ENCODE results near the gene GABPB1.

Gene GABPB1

DNA sequence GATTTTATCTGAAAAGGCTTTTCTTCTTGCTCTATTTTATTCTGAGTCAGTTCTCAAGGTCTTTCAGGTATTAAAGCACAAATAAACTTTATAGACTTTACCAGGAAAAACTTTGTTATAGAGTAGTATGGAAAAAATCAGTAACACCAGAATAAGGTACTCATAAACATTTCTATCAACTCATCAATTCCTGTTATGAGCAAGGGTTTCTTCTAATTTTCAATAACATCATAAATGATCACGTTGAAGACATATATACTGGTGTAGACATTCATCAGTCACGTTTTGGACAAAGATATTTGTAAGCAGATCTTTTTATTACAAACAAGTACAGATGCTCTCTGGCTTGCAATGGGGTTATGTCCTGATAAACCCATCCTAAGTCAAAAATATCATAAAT, 79.9 kb downstream of the GABPB1 start:
- DNase-seq = no peak

DNA sequence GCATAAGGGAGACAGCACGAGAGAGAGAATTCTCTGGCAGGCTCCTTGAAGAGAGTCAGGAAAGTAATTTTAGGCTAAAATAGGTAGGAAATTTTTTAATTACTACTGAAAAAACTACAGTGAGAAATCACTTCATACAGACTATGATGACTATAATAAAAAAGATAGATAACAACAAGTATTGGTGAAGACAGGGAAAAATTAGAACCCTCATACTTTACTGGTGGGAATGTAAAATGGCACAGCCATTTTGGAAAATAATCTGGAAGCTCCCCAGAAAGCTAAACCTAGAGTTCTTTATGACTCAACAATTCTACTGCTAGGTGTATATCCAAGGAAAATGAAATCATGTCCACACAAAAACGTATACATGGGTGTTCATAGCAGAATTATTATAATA, 87.4 kb downstream of the GABPB1 start:
- DNase-seq = no peak

DNA sequence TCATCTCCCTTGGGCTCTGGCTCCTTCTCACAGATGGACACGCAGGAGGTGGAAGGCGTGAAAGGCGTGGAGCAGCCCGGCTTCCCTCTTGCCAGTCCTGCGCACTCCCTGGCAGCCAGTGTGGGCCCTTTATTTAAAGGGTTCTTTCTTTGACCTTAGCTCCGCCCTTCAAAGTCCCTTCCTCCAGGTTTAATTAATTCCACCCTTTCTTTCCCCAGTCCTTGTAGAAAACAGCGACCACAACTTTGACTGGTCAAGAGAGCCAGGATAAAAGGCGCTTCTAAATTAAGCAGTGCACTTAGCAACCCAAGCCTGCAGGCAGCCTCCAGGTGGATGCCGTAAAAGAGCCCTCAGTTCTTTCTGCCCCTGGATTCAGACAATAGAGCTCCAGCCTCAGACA, 89.4 kb downstream of the GABPB1 start, which contains the start of gene HDC:
Gene HDC, minus strand, starts transcription at position 107 of the 400 bp plus-strand sequence. Its CDS starts 103 bp downstream, at position 4.
- DNase-seq = no peak

DNA sequence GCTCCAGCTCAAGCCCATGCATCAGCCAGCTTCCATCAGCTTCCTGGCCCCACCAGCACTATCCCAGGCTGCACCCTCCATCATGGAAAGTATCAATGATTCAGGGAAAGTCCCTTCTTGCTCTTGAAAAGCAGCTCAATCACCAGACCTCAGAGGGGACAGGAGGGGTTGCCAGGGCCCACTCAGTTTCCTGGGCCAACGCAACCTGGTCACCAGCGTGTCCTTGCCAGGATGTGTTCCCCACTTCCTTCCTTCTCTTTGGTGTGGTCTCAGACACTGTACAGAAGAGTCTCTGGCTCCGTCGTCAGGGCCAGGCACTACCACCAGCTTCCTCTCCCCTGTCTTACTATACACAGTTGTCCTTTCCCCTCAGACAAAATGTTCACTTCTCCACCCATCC, 92.5 kb downstream of the GABPB1 start:
- DNase-seq = no peak

DNA sequence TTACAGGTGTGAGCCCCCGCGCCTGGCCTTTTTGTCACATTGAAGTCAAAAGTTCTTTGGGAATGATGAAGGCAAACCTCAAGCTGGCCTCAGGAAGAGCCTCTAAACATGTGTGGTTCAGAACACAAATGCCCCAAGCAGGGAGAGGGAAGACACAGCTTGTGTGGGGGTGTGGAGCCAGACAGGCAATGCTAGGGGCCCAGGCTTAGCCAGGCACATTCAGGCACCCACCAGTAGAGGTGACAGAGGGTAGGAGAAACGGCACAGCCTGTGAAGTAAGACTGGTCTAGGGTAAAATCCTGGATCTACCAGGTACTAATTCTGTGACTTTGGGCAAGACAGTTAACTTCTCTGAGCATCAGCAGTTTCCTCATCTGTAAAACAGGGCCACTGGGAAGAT, 93.0 kb downstream of the GABPB1 start:
- DNase-seq = no peak

DNA sequence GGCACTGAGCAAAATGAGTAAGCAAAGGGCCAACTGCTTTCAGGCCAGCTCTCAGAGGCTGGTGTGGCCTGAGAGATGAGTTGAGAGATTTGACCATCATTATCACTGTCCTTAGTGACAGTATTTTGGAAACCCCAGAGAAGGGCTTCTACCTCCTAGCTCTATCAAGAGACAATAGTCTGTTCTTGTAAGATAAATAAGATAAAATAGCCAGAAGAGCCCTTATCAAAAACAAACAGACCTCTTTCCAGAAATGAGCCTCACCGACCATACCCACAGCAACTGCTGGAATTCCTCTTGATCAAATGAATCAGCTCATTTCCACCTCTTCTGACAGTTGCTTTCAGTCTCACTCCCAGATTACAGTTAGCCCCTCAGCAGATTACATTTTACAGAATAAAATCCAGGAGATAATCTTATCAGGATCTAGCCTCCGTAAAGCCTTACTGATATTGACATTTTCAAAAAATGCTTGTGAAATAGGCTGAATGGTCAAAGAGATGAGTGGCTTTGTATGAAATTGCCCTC, 94.0 kb downstream of the GABPB1 start:
- DNase-seq = no peak

DNA sequence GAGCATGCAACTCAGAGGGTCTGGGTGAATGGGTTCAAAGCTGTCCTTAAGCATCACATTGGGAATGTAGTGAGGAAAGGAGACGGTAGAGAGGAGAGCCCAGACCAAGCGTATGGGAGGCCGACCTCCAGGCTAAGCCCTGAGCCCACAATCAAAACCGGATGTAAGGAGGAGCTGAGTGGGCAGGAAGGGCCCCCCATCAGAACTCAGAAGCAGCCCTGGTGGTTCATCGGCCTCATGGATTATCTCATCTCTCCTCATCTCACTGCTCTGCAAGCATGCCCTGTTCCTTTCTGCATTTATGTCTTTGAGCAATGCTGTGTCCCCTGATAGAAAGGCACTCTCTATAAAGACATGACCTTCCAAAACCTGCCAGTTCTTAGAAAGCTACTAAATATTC, 95.7 kb downstream of the GABPB1 start:
- DNase-seq = no peak

DNA sequence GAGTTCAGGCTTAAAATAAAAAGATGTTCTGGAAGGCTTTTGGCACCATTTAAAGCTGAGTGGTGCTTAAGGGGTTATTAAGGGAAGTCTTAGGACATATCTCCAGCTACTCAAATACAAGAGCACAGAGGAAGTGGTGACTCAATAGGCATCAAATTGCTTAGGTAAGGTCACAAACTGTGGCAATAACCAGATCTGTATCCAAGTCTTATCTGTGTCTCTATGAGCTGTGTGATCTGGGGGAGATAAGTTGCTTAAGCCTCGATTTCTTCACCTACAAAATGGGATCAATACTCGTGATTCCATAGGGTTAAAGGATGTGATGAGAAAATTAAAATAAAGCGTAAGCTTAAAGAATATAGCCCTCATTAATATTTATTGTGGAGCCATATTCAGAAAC, 97.1 kb downstream of the GABPB1 start:
- DNase-seq = no peak

DNA sequence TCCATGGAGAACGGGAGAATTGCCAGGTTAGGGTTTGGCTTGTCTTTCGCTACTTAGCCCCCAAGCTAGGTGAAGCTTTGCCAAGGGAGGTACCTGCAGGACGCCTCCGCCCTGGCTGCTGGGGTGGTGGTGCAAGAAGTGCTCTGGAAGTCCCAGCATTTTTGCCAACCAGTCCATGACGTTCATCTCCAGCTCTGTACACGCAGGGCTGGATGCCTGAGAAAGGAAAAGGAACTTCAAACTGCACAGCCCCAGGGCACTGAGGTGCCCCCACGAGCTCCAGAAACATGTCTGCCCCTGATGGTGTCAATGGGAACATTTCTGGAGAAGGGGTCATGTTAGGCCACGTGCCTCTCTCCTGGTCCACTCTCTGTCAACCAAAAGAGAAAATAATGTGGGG, 97.7 kb downstream of the GABPB1 start:
- DNase-seq = no peak

DNA sequence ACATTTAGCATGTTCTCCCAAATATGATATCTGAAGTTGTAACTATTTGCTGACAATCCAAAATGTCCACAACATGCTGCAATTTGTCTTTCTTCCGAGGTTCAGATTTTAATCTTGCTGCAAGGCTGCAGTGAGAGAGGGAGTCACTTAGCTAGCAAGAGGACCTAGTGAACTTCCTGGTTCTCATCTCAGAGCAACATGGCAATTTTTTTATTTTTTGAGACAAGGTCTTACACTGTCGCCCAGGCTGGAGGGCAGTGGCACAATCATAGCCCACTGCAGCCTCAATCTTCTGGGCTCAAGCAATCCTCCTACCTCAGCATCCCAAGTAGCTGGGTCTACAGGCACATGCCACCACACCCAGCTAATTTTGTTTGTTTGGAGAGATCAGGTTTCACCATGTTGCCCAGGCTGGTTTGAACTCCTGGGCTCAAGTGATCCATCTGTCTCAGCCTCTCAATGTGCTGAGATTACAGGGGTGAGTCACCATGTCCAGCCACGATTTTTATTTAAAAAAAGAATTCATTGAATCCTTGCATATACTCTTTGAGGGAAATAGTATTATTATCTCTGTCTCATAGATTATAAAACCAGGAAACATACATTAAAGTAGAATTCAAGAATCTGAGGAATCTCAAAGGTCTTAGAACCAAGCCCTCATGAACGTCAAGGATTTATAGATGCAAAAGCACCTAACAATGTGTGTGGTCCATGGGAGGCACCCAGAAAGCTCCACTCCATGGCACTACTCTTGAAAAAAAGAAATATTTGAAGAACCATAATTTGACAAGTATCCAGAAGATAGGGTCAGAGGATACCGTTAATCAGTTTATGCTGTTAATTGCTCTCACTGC, 98.6 kb downstream of the GABPB1 start:
- no peak for DNase-seq

DNA sequence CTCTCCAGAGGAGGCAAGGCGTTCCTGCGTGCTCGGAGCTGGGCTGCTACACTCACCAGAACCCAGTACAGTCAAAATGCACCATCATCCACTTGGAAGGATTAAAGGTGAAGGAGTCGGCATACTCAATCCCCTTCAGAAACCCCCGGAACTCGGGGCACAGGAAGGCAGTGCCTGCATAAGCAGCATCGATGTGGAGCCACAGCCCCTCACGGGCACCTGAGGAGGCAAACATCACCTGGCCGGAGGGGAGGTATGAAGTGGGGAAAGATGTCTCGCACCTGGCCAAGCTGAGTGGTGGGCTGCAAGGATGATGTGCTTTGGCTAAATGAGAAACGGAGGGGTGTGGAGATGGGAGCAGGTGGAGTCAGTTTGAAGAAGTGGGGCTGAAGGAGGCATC, 102.4 kb downstream of the GABPB1 start:
- DNase-seq = no peak

DNA sequence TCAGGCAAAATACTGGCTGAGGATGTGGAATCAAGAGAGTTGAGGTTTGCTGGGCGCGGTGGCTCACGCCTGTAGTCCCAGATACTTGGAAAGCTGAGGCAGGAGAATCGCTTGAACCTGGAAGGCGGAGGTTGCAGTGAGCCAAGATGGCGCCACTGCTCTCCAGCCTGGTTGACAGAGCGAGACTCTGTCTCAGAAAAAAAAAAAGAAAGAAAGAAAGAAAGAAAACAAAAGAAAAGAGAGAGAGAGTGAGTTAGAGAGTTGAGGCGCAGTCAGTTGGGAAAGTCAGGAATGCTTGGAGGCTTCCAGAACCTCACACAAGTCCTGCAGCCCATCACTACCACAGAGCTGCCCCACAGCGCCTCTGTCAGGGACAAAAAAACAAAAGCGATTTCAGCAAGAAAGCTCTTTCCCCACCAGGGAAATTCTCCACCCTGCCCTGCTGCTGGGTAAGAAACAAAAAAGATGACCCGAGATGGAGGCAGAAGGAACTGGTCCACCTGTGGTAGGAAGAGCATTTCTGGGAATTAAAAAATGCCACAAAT, 103.3 kb downstream of the GABPB1 start:
- DNase-seq = no peak

DNA sequence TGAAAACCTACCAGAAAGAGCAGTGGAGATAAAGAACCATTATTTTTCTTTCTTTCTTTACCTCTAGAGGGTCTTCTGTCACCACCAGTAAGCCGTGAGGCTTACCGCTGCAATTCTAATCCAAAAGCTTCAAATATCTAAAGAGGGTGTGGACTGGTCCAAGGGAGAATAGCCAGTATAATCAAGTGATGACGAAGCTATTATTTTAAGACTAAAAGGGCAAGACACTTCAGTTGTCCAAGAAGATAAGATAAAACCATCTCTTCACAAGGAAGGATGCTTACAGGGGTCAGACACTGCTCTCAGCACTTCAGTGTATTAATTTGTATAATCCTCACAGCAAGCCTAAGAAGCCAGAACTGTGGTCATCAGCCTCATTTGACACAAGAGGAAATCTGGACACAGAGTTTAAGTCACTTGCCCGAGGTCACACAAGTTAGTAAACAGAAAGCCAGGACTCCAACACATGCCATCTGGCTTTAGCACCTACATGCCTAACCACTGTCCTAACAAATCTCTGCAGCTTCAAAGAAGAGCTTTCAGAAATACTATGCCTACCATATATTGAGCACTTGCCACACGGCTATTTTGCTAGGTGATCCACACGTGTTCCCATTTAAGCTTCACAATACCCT, 104.1 kb downstream of the GABPB1 start:
- no peak for DNase-seq

DNA sequence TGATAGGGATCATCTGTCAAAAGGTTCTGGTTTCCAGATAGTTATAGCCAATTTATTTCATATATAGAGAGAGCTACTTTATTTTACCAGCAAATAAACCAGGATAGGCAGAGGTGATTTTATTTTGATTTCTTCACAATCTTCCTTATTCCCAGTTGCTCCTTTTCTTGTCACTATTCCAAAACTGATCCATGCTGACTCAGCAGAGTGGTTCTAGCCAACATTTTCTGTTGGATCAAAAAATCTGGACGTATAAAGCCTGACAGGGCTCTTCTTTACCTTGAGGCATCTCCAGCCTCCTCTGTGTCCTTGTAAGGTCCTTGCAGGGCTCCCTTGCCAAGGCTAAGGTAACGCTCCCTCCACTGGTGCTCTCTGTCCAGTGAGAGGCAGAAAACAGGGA, 105.3 kb downstream of the GABPB1 start:
- no peak for DNase-seq

DNA sequence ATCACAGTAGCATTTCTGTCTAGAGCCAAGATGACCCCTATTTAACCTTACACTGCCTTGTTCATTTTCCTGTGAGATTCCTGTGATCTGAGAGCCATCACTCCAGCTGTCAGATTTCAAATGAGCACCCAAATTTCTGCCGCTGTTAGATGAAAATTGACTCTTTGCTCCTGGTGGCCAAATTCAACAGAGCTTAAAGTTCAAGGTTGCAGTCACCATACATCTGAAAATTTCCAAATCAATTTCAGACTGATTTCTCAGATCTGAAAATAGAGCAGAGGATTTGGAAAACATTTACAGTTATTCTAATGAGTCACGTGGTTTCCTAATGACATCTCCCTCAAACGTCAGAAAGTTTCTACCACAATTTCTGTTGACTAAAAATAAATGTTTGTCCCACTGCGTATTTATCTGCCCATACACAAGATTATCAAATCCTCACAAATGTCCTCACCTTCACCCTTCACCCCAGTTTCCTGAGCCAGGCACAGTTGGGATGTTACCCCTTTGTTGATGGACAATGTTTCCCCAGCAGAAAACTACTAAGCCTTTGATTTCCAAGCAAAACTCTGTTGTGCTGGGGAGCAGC, 105.9 kb downstream of the GABPB1 start:
- DNase-seq = no peak

DNA sequence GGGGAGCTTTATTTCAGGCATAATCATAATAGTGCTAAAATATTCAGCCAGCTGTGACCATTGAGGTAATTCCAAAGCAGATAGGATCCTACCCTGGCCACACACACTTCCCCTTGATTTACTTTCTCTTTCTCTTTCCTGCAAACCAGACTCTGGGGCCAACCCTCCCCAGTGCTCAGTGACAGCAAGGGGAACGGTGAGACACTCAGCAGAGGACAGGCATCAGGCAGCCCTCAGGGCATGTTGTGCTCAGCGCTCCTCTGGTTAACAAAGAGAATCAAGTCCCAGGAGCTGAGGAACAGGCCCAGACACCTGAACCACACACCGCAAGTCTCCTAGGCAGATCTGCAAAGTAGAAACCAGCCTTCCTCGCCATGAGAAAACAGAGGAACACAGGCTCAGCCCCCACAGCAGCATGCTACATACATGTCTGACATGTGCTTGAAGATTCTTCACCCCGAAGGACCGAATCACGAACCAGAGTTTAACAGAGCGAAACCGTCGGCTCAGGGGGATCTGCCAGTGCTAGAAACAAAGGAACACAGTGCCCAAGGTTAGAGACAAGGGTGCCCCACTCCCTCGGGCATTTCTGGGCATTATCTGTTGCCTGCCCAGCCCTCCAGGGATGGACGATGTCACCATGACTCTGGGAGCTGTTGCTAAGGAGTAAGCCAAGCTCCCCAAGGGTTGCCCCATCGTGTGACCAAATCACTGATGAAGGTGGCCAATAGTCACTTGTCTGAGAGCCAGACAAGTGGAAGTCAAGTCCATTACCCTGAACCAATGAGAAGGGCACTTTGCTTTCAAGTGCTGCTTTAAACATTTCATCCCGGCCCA, 107.0 kb downstream of the GABPB1 start:
- DNase-seq = no peak

DNA sequence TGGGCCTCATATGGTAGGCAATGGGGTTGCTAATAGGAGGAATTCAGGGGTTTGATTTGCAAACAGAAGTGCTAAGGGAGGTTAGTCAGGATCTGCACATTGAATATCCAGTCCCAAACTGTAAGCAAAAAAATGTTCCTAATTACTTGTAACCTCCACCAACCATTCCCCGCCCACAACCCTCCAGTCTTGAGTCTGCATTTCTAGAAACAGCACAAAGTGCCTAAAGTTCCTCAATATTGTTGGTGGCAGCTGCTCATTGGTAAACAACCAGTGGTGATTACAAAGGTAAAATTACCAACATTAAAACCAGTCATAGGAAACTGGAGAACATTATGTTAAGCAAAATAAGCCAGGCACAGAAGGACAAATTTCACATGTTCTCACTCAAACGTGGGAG, 108.4 kb downstream of the GABPB1 start:
- DNase-seq = no peak

DNA sequence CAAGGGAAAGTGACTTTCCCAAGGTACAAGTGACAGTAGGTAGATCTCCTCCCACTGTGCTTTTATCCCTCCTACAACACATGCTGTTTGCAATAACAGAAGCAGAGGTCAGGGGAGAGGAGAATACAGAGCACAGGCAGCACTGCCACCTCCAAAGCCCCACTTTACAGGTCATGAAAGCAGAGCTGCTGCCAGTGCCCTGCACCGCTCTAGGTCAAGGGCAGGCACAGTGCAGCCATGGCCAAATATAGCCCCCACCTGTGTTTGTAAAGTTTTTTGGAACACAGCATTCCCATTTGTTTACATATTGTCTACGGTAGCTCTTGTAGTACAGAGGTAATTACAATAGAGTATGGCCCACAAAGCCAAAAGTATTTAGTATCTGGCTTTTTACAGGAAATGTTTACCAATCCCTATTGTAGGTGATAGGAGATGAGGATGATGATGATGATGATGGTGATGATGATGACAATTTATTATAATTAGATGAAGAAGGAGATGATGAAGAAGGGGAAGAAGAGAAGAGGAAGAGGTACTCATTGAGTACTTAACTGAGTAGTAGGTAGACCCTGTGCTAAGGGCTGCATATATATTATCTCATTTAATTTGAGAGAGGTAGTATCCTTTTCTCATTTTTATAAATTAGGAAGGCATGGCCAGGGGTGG, 109.9 kb downstream of the GABPB1 start:
- DNase-seq = no peak

DNA sequence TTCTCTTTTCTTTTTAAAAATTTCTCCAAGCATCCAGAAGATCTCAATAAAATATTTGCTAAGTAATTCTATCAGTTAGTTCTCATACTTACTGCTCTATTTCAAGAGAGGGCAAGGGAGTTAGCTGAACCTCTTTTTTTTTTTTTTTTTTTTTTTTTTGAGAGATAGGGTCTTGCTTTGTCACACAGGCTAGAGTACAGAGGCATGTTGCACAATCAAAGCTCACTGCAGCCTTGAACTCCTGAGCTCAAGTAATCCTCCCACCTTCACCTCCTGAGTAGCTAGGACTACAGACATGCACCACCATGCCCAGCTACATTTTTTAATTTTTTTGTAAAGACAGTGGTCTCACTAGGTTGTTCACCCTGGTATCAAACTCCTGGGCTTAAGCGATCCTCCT, 110.8 kb downstream of the GABPB1 start:
- no peak for DNase-seq

DNA sequence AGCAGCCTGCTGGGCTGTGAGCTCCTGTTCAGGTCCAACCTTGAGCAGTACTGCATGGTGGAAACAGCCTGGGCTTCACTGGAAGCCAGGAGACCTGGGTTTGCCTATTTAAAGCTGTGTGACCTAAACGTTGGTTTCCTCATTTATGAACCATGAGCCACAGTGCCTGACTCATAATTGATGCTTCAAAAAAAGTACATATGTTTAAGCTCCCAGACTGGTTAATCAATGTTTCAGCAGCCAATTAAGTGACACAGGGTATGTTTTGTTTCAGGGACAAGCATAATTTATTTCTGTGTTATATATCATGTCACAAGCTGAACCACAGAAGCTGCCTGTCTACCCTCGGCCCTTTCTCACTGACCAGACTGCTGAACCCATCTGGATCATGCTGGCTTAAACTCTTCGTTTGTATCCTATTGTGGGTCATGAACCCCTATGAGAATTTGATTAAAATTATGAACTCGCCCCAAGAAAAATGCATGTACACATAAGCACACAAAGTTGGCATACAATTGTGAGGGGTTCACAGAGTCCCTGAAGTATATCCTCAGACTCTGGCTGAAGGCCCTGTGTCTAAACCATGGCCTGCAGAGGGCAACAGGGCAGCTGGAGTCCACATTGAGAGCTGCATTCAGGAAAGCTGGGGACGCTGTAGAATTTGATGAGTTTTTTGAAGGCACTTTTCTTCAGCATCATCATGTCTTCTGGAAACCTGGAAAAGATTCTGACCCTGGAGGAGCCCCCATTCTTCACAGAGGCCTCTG, 113.1 kb downstream of the GABPB1 start:
- DNase-seq = no peak

DNA sequence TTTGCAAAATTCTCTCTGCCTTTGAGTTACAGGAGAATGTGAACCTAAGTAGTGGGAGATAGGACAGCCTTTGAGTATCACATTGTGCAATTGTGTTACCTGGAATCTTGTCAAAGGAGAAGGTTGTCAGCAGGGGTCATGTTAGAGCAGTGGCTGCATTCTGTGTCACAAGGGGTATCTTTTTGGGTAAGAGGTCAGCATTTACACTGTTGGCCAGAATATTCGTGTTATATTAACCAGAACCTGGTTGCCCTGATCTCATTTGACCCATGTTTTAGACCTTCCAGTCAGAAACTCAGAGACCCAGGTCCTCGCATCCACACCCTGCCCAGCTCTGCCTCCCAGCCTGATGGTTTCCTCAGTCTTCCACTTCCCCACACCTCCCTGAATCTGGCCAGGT, 116.7 kb downstream of the GABPB1 start:
- DNase-seq = no peak
